Measurements from ENCODE around the gene EXOC4. TPM values are rescaled to one million over a fixed set of nuclear protein-coding genes. Genes with fewer than 3 reads are reported as not detected.

Gene EXOC4
- total RNA-seq, 1 experiment from 2014 or later = 75.8 TPM

- no peaks in the 10 kb centered on the region for H3K9me3 Mint-ChIP-seq
- no peaks in the 10 kb centered on the region for H3K27me3 Mint-ChIP-seq (ENCODE audit: low read depth)
- Histone ChIP-seq H2AFZ (ENCODE audit: low read length) (no peak overlapping the region), H3K27ac (ENCODE audit: insufficient read length, low read depth, low read length) (no peak overlapping the region), H4K5ac (ENCODE audit: insufficient read length, low read depth, low read length) (no peak overlapping the region), H3K56ac (ENCODE audit: insufficient read length, low read depth, low read length) (no peak overlapping the region), H2BK15ac (ENCODE audit: low read depth, low read length) (no peak overlapping the region), H4K91ac (ENCODE audit: insufficient read length, low read depth, low read length) (no peak overlapping the region), H3K9me3 (ENCODE audit: control insufficient read depth, low read depth, low read length) (no peaks in the 10 kb centered on the region), H4K8ac (replicated peaks; ENCODE audit: insufficient read length, low read depth, low read length) (no peak overlapping the region), H3K14ac (ENCODE audit: insufficient read depth, low read length) (no peak overlapping the region), H2AK5ac (ENCODE audit: insufficient read length, low read length) (no peak overlapping the region), H3K18ac (ENCODE audit: insufficient read length, low read depth, low read length) (no peak overlapping the region), H2BK12ac (ENCODE audit: insufficient read length, low read depth, low read length) (no peak overlapping the region), H3K27me3 (ENCODE audit: insufficient read depth, low read length) (no peaks in the 10 kb centered on the region), H3T11ph (ENCODE audit: low read length) (no peak overlapping the region), H2BK5ac (ENCODE audit: insufficient read length, low read length) (no peak overlapping the region), H4K20me1 (ENCODE audit: control insufficient read depth, insufficient read depth, insufficient read length) (no peaks in the 10 kb centered on the region), H3K4ac (ENCODE audit: low read depth, low read length) (no peak overlapping the region), H2BK20ac (ENCODE audit: low read depth, low read length, poor library complexity, severe bottlenecking) (no peak overlapping the region), H3K23me2 (ENCODE audit: insufficient read length, low read depth, low read length, poor library complexity, severe bottlenecking) (no peaks in the 10 kb centered on the region), H3K4me1 (ENCODE audit: insufficient read depth, low read length) (no peaks in the 10 kb centered on the region; the same call in 1 of the 2 replicates), H3K4me2 (ENCODE audit: insufficient read depth, insufficient read length, low read length) (no peak overlapping the region), H3K9ac (ENCODE audit: extremely low read depth, insufficient read length, low read length) (no peak overlapping the region), H3K23ac (ENCODE audit: insufficient read length, low read depth, low read length) (no peak overlapping the region), H3K79me2 (ENCODE audit: insufficient read depth, low read length) (no peaks in the 10 kb centered on the region), H3K79me1 (ENCODE audit: insufficient read depth, low read depth, low read length, poor library complexity, severe bottlenecking) (no peaks in the 10 kb centered on the region), H2BK120ac (ENCODE audit: low read depth, low read length, poor library complexity, severe bottlenecking) (no peak overlapping the region)
- H3K4me1 Mint-ChIP-seq = peaks cover 25 to 36% of the 10 kb centered on the region in 2 experiments
- DNase-seq = no peak
- H3K27ac Mint-ChIP-seq = no peak overlapping the region; a peak in 2 of 7 replicates
- H3K36me3 Mint-ChIP-seq (ENCODE audit: insufficient read depth in 1 of 3, low read depth in 3 of 3) = peaks cover 0 to 2% (median 0%) of the 10 kb centered on the region in 3 experiments; a peak in 1 of 7 replicates
- no peak overlapping the region for H3K4me3 Mint-ChIP-seq
- WGBS (ENCODE audit: extremely low coverage, insufficient read length, low lambda C conversion rate) = no CpG with 5 or more reads among the region's 2 CpGs
- TF ChIP-seq, protein P1, sequence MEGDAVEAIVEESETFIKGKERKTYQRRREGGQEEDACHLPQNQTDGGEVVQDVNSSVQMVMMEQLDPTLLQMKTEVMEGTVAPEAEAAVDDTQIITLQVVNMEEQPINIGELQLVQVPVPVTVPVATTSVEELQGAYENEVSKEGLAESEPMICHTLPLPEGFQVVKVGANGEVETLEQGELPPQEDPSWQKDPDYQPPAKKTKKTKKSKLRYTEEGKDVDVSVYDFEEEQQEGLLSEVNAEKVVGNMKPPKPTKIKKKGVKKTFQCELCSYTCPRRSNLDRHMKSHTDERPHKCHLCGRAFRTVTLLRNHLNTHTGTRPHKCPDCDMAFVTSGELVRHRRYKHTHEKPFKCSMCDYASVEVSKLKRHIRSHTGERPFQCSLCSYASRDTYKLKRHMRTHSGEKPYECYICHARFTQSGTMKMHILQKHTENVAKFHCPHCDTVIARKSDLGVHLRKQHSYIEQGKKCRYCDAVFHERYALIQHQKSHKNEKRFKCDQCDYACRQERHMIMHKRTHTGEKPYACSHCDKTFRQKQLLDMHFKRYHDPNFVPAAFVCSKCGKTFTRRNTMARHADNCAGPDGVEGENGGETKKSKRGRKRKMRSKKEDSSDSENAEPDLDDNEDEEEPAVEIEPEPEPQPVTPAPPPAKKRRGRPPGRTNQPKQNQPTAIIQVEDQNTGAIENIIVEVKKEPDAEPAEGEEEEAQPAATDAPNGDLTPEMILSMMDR (conservative IDR thresholded peaks at IDR 0.05) = no peak
Observed at GRCh38 chr7:133536450-133536849, 283.6 kb downstream of the EXOC4 start.
